SIG-M5 treated with dmso at 0.1 percent for 504 hours (cell line): ENCODE data around the gene ATL2.
"Not testable (repeated sequence)": the region's sequence is repeated elsewhere in the genome, so short reads cannot be mapped to it uniquely, and the experiment has no call there.

Experiments
- DNase-seq: peaks from one replicate; lab custom pipeline; 2025; ENCODE audit not compliant: unreplicated experiment; lab: John Stamatoyannopoulos, UW

The ATL2 gene

GRCh38 chr2:38274286-38275276 lies 102.5 kb downstream of the ATL2 start:
- peak; percentile 85 for DNase-seq

GRCh38 chr2:38271697-38272096 lies 105.4 kb downstream of the ATL2 start:
- DNase-seq: no peak

GRCh38 chr2:38269421-38269820 lies 107.7 kb downstream of the ATL2 start:
- DNase-seq: no peak

- peak; percentile 87 for DNase-seq
These were observed 108.3 kb downstream of the ATL2 start for GRCh38 chr2:38268691-38269327.

GRCh38 chr2:38268001-38268400 lies 109.1 kb downstream of the ATL2 start:
- no peak for DNase-seq

GRCh38 chr2:38267270-38267925 lies 109.7 kb downstream of the ATL2 start:
- DNase-seq: no peak

- DNase-seq: peak; percentile 17
These were observed 110.6 kb downstream of the ATL2 start for GRCh38 chr2:38266382-38267061.

- no peak for DNase-seq
These were observed 111.6 kb downstream of the ATL2 start for GRCh38 chr2:38265461-38265860.

- DNase-seq: peak; percentile 81
These were observed 112.5 kb downstream of the ATL2 start for GRCh38 chr2:38264396-38265221.

GRCh38 chr2:38263293-38263692 lies 113.8 kb downstream of the ATL2 start:
- DNase-seq: no peak

- DNase-seq: no peak
These were observed 114.8 kb downstream of the ATL2 start for GRCh38 chr2:38262069-38262871.

- no peak for DNase-seq
These were observed 115.5 kb downstream of the ATL2 start for GRCh38 chr2:38261569-38262068.

- DNase-seq: no peak
These were observed 116.1 kb downstream of the ATL2 start for GRCh38 chr2:38260972-38261371.

GRCh38 chr2:38260469-38260868 lies 116.6 kb downstream of the ATL2 start:
- DNase-seq: no peak

GRCh38 chr2:38259311-38259710 lies 117.8 kb downstream of the ATL2 start:
- DNase-seq: no peak

GRCh38 chr2:38257680-38258079 lies 119.4 kb downstream of the ATL2 start:
- DNase-seq: not testable (repeated sequence)

GRCh38 chr2:38256610-38257009 lies 120.5 kb downstream of the ATL2 start:
- DNase-seq: no peak

- no peak for DNase-seq
These were observed 121.9 kb downstream of the ATL2 start for GRCh38 chr2:38255211-38255610.

- DNase-seq: no peak
These were observed 122.3 kb downstream of the ATL2 start for GRCh38 chr2:38254796-38255195.
